Measurements from ENCODE around the gene TEKT5. TPM values are rescaled to one million over a fixed set of nuclear protein-coding genes. Genes with fewer than 3 reads are reported as not detected.

TEKT5 gene
- 0.26 TPM in 1 of 2 replicates, not detected in the other for total RNA-seq
- polyA plus RNA-seq: 0.06 TPM in 1 of 2 replicates, not detected in the other
- polyA plus RNA-seq (2012): not detected in 2 replicates
- polyA minus RNA-seq (ENCODE audit: low replicate concordance): not detected in 2 replicates

- no peak within 1 kb of the TSS for H2AFZ ChIP-seq (ENCODE audit: low read length)
- TF ChIP-seq CTCF (conservative IDR thresholded peaks at IDR 0.05 in 1 of 2, IDR thresholded peaks at IDR 0.05 in 1 of 2; ENCODE audit: low read depth in 1 of 2, low read length in 2 of 2) (no peak), EZH2 (IDR thresholded peaks at IDR 0.05; ENCODE audit: low read length, missing control alignments) (no peak)
- no peak for DNase-seq (ENCODE audit: low read depth in 2 of 2)
These were observed at the start of gene TEKT5 for GRCh38 chr16:10694830-10695229. TSS of gene TEKT5 (minus strand) at chr16:10694930. CDS start at chr16:10694873, 57 bp downstream.

GRCh38 chr16:10743610-10744369 is 49.1 kb upstream of the TEKT5 start, which contains the start of gene NUBP1:
TSS of gene NUBP1 (plus strand) at chr16:10743842. CDS start at chr16:10743864, 22 bp downstream.
- DNase-seq (ENCODE audit: low read depth in 2 of 2): peak; percentile 98
- H3K36me3 ChIP-seq (ENCODE audit: control insufficient read depth, insufficient read depth, low read length): no peaks in the 10 kb centered on the region
- no peaks in the 10 kb centered on the region for H4K20me1 ChIP-seq (ENCODE audit: control insufficient read depth, extremely low read depth, insufficient read depth, low read length)
- peak within 1 kb of the TSS; percentile 98 for H3K9ac ChIP-seq (ENCODE audit: insufficient read depth, low read length)
- peak within 1 kb of the TSS; percentile 98 for H3K27ac ChIP-seq (ENCODE audit: insufficient read depth, low read length)
- H3K27me3 ChIP-seq (ENCODE audit: control insufficient read depth, insufficient read depth, low read length): no peaks in the 10 kb centered on the region
- H3K4me3 ChIP-seq (replicated peaks in 1 of 4; ENCODE audit: control extremely low read depth in 1 of 4, insufficient read depth in 1 of 4, low read depth in 3 of 4, low read length in 4 of 4): peak within 1 kb of the TSS; percentile 62 to 75 (median 70)
- no peak for TF ChIP-seq CTCF (conservative IDR thresholded peaks at IDR 0.05 in 1 of 2, IDR thresholded peaks at IDR 0.05 in 1 of 2; ENCODE audit: low read depth in 1 of 2, low read length in 2 of 2)
- TF ChIP-seq EZH2 (IDR thresholded peaks at IDR 0.05; ENCODE audit: low read length, missing control alignments): no peak
- peak within 1 kb of the TSS; percentile 91 for H2AFZ ChIP-seq (ENCODE audit: low read length)
- H3K4me1 ChIP-seq (ENCODE audit: control insufficient read depth, extremely low read depth, insufficient read depth, low read length): peaks cover 10% of the 10 kb centered on the region
- H3K9me3 ChIP-seq (ENCODE audit: control insufficient read depth, insufficient read depth, low read depth, low read length): no peaks in the 10 kb centered on the region
- peak within 1 kb of the TSS; percentile 96 for H3K4me2 ChIP-seq (ENCODE audit: extremely low read depth, insufficient read depth, low read length)
- no peaks in the 10 kb centered on the region for H3K79me2 ChIP-seq (ENCODE audit: control insufficient read depth, insufficient read depth, low read length)

More at GRCh38 chr16:10694830-10695229, at the start of gene TEKT5:
- Histone ChIP-seq H3K79me2 (ENCODE audit: control insufficient read depth, insufficient read depth, low read length) (no peaks in the 10 kb centered on the region), H4K20me1 (ENCODE audit: control insufficient read depth, extremely low read depth, insufficient read depth, low read length) (no peaks in the 10 kb centered on the region), H3K4me1 (ENCODE audit: control insufficient read depth, extremely low read depth, insufficient read depth, low read length) (no peaks in the 10 kb centered on the region), H3K9me3 (ENCODE audit: control insufficient read depth, insufficient read depth, low read depth, low read length) (no peaks in the 10 kb centered on the region), H3K9ac (ENCODE audit: insufficient read depth, low read length) (no peak within 1 kb of the TSS), H3K4me2 (ENCODE audit: extremely low read depth, insufficient read depth, low read length) (no peak within 1 kb of the TSS), H3K36me3 (ENCODE audit: control insufficient read depth, insufficient read depth, low read length) (no peaks in the 10 kb centered on the region), H3K27ac (ENCODE audit: insufficient read depth, low read length) (no peak within 1 kb of the TSS), H3K27me3 (ENCODE audit: control insufficient read depth, insufficient read depth, low read length) (no peaks in the 10 kb centered on the region), H3K4me3 (replicated peaks in 1 of 4; ENCODE audit: control extremely low read depth in 1 of 4, insufficient read depth in 1 of 4, low read depth in 3 of 4, low read length in 4 of 4) (no peak within 1 kb of the TSS)

- H3K9me3 ChIP-seq (ENCODE audit: control insufficient read depth, insufficient read depth, low read depth, low read length): no peaks in the 10 kb centered on the region
- H2AFZ ChIP-seq (ENCODE audit: low read length): peak overlapping the region; percentile 80
- H3K4me3 ChIP-seq (replicated peaks in 1 of 4; ENCODE audit: control extremely low read depth in 1 of 4, insufficient read depth in 1 of 4, low read depth in 3 of 4, low read length in 4 of 4): peak overlapping the region; percentile 24 to 75 (median 58)
- DNase-seq (ENCODE audit: low read depth in 2 of 2): no peak
- no peaks in the 10 kb centered on the region for H3K27me3 ChIP-seq (ENCODE audit: control insufficient read depth, insufficient read depth, low read length)
- peaks cover 11% of the 10 kb centered on the region for H3K4me1 ChIP-seq (ENCODE audit: control insufficient read depth, extremely low read depth, insufficient read depth, low read length)
- H3K27ac ChIP-seq (ENCODE audit: insufficient read depth, low read length): peak overlapping the region; percentile 98
- H3K79me2 ChIP-seq (ENCODE audit: control insufficient read depth, insufficient read depth, low read length): no peaks in the 10 kb centered on the region
- H3K4me2 ChIP-seq (ENCODE audit: extremely low read depth, insufficient read depth, low read length): peak overlapping the region; percentile 86
- TF ChIP-seq CTCF (conservative IDR thresholded peaks at IDR 0.05 in 1 of 2, IDR thresholded peaks at IDR 0.05 in 1 of 2; ENCODE audit: low read depth in 1 of 2, low read length in 2 of 2) (no peak), EZH2 (IDR thresholded peaks at IDR 0.05; ENCODE audit: low read length, missing control alignments) (no peak)
- H4K20me1 ChIP-seq (ENCODE audit: control insufficient read depth, extremely low read depth, insufficient read depth, low read length): no peaks in the 10 kb centered on the region
- peak overlapping the region; percentile 98 for H3K9ac ChIP-seq (ENCODE audit: insufficient read depth, low read length)
- no peaks in the 10 kb centered on the region for H3K36me3 ChIP-seq (ENCODE audit: control insufficient read depth, insufficient read depth, low read length)
These were observed 48.5 kb upstream of the TEKT5 start for GRCh38 chr16:10743227-10743609.

Data from fibroblast of lung (primary cell).